Parathyroid adenoma (tissue), 2 donors: ENCODE data around the gene VPS41.

Experiments used
- H2AFZ ChIP-seq: fragments of 300-600 bp; sonication (generic); one replicate; pipeline ENCODE4 v1.7.0; 2017; ENCODE audit warnings: antibody characterized with exemption, mild to moderate bottlenecking
- H3K27ac ChIP-seq: fragments of 300-600 bp; sonication (generic); one replicate; pipeline ENCODE4 v1.7.0; 2017
- H3K27me3 ChIP-seq: fragments of 300-600 bp; sonication (generic); one replicate; pipeline ENCODE4 v1.7.0; 2017; ENCODE audit warnings: low read length; ENCODE audit not compliant: control insufficient read depth, insufficient read depth
- H3K36me3 ChIP-seq: fragments of 300-600 bp; sonication (generic); one replicate; pipeline ENCODE4 v1.7.0; 2017; ENCODE audit warnings: low read length; ENCODE audit not compliant: control insufficient read depth, insufficient read depth
- H3K4me1 ChIP-seq: fragments of 300-600 bp; sonication (generic); one replicate; pipeline ENCODE4 v1.7.0; 2017; ENCODE audit warnings: control low read depth
- H3K4me2 ChIP-seq: fragments of 300-600 bp; sonication (generic); one replicate; pipeline ENCODE4 v1.7.0; 2017; ENCODE audit warnings: low read length
- H3K4me3 ChIP-seq: fragments of 300-600 bp; sonication (generic); one replicate; pipeline ENCODE4 v1.7.0; 2017; ENCODE audit warnings: low read depth, low read length
- H3K79me2 ChIP-seq: fragments of 300-600 bp; sonication (generic); one replicate; pipeline ENCODE4 v1.7.0; 2017; ENCODE audit warnings: control low read depth
- H3K9ac ChIP-seq: fragments of 300-600 bp; sonication (generic); one replicate; pipeline ENCODE4 v1.7.0; 2017; ENCODE audit warnings: mild to moderate bottlenecking
- H3K9me3 ChIP-seq: fragments of 300-600 bp; sonication (generic); one replicate; pipeline ENCODE4 v1.7.0; 2017; ENCODE audit warnings: low read length; ENCODE audit not compliant: control insufficient read depth
- TF ChIP-seq, protein P1 (sequence below): fragments of 300-600 bp; sonication (generic); IDR thresholded peaks from one replicate; pipeline ENCODE4 v1.7.0; 2017; ENCODE audit warnings: antibody characterized with exemption, mild to moderate bottlenecking
- donor health status: primary hyperparathyroidism.

Gene VPS41

DNA sequence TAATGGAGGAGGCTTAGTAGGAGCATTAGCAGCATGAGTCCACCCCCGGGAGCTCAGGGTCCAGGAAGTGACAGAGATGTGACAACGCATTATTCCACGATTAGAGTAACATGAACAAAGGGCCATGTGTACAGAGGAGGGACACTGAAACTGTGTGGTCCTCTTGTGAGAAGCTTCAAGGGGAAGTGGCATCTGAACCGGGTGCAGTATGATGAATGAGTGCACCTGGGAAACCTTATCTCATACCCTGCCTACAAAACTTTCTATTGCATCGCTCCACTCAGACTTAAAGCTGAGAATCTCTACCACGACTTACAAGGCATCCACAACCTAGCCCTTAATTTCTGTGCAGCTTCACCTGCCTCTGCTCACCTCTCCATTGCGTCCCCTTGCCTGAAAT is 162.6 kb downstream of the VPS41 start:
- H3K9ac ChIP-seq = no peak overlapping the region
- no peak overlapping the region for H3K4me3 ChIP-seq
- TF ChIP-seq, protein P1, sequence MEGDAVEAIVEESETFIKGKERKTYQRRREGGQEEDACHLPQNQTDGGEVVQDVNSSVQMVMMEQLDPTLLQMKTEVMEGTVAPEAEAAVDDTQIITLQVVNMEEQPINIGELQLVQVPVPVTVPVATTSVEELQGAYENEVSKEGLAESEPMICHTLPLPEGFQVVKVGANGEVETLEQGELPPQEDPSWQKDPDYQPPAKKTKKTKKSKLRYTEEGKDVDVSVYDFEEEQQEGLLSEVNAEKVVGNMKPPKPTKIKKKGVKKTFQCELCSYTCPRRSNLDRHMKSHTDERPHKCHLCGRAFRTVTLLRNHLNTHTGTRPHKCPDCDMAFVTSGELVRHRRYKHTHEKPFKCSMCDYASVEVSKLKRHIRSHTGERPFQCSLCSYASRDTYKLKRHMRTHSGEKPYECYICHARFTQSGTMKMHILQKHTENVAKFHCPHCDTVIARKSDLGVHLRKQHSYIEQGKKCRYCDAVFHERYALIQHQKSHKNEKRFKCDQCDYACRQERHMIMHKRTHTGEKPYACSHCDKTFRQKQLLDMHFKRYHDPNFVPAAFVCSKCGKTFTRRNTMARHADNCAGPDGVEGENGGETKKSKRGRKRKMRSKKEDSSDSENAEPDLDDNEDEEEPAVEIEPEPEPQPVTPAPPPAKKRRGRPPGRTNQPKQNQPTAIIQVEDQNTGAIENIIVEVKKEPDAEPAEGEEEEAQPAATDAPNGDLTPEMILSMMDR = no peak
- no peaks in the 10 kb centered on the region for H3K4me1 ChIP-seq
- H3K4me2 ChIP-seq = no peak overlapping the region
- H3K27ac ChIP-seq = no peak overlapping the region
- H3K79me2 ChIP-seq = no peaks in the 10 kb centered on the region
- no peaks in the 10 kb centered on the region for H3K9me3 ChIP-seq
- no peak overlapping the region for H2AFZ ChIP-seq
- H3K36me3 ChIP-seq = no peaks in the 10 kb centered on the region
- H3K27me3 ChIP-seq = no peaks in the 10 kb centered on the region

DNA sequence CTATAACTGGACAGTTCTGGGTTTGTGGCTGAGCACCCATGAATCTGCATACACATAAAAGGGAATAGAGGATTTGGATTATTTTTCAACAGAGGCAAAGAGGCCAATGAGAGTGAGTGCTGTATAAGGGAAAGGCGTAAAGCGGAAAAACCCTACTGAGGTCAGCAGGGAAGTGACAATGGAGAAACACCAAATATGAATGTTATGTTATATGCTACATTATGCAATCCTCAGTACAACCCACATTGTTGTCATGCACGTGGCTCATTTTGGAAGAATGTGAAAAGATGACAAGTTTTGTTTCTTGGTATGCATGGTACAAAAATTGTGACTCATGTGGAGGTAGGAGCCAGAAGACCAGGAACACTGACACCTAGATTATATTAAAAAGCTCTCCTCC is 164.2 kb downstream of the VPS41 start:
- Histone ChIP-seq H2AFZ (no peak overlapping the region), H3K36me3 (no peaks in the 10 kb centered on the region), H3K27ac (no peak overlapping the region), H3K4me3 (no peak overlapping the region), H3K9me3 (no peaks in the 10 kb centered on the region), H3K4me1 (no peaks in the 10 kb centered on the region), H3K9ac (no peak overlapping the region), H3K79me2 (no peaks in the 10 kb centered on the region), H3K27me3 (no peaks in the 10 kb centered on the region), H3K4me2 (no peak overlapping the region)
- TF ChIP-seq, protein P1 = no peak

DNA sequence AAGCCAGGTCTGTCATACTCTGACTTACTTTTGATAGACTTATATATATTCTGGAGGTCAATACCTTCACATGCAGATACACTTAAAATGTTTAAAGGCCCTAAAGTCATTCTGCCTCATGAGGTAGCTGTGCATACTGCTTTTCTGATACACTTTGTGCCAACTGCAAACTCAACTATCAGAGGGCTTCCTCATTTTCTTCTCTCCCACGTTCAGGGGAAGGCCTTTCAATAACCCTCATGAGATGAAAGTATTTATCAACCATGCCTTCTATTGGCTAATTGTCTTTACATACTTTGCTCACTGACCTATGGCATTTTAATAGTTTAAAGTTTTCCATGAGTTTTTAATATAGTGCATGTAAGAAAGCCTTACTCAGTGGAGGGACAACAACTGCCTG is 165.1 kb downstream of the VPS41 start:
- H3K36me3 ChIP-seq = no peaks in the 10 kb centered on the region

DNA sequence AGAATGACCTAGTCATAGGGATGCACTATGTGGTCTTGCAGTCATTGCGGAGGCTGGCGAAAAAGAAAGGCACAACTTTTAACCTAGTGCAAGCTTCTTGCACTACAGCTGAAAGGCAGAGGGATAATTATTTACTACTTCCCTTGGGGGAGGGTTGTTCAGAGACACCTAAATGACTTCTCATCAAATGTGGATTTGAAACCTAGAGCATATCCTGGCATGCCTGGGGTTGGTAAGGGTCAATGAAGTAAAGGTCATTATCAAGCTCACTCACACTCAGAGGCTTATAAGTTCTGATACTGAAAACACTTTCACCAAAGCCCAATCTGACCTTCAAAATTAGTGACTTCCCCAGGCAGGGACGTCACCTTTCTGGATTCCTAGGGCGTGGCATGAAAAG is 168.9 kb downstream of the VPS41 start:
- H3K4me2 ChIP-seq = no peak overlapping the region
- H3K27ac ChIP-seq = no peak overlapping the region
- H3K4me1 ChIP-seq = no peaks in the 10 kb centered on the region
- H3K9me3 ChIP-seq = no peaks in the 10 kb centered on the region
- TF ChIP-seq, protein P1 = no peak
- no peak overlapping the region for H2AFZ ChIP-seq
- no peak overlapping the region for H3K4me3 ChIP-seq
- no peaks in the 10 kb centered on the region for H3K36me3 ChIP-seq
- H3K27me3 ChIP-seq = no peaks in the 10 kb centered on the region
- no peaks in the 10 kb centered on the region for H3K79me2 ChIP-seq
- H3K9ac ChIP-seq = no peak overlapping the region

More for the DNA sequence above, 165.1 kb downstream of the VPS41 start:
- no peak overlapping the region for H2AFZ ChIP-seq
- H3K9ac ChIP-seq = no peak overlapping the region
- H3K27me3 ChIP-seq = no peaks in the 10 kb centered on the region
- TF ChIP-seq, protein P1 = no peak
- H3K4me1 ChIP-seq = no peaks in the 10 kb centered on the region
- H3K27ac ChIP-seq = no peak overlapping the region
- H3K4me3 ChIP-seq = no peak overlapping the region
- no peaks in the 10 kb centered on the region for H3K9me3 ChIP-seq
- H3K79me2 ChIP-seq = no peaks in the 10 kb centered on the region
- no peak overlapping the region for H3K4me2 ChIP-seq

DNA sequence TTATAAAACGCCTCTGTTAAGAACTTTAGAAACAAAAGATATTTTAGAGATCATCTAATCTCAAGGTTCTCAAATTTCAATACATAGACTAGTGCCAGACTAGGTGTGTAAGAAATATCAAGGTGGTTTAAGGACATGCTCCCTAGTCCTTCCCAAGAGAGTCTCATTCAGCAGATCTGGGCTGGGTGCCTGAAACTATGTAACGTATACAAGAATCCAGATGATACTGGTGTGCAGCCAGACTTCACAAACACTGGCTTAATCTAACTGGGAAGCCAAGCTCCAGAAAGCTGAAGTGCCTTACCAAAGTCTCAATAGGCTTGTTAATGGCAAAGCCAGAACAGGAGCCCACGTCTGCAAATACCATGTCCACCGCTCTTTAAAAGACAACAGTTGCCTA is 172.9 kb downstream of the VPS41 start:
- Histone ChIP-seq H3K4me2 (no peak overlapping the region), H3K27ac (no peak overlapping the region), H3K9me3 (no peaks in the 10 kb centered on the region), H3K9ac (no peak overlapping the region), H3K4me1 (no peaks in the 10 kb centered on the region), H3K36me3 (no peaks in the 10 kb centered on the region), H3K27me3 (no peaks in the 10 kb centered on the region), H3K79me2 (no peaks in the 10 kb centered on the region), H3K4me3 (no peak overlapping the region), H2AFZ (no peak overlapping the region)
- TF ChIP-seq, protein P1 = no peak
